ENCODE data around the gene IMP3. TPM values are rescaled to one million over a fixed set of nuclear protein-coding genes. Genes with fewer than 3 reads are reported as not detected.
A peak's percentile ranks its signal among the peaks of the same experiment; 100 is the strongest.

The IMP3 gene
- total RNA-seq, 1 experiment from 2014 or later, result 76.2 TPM

DNA sequence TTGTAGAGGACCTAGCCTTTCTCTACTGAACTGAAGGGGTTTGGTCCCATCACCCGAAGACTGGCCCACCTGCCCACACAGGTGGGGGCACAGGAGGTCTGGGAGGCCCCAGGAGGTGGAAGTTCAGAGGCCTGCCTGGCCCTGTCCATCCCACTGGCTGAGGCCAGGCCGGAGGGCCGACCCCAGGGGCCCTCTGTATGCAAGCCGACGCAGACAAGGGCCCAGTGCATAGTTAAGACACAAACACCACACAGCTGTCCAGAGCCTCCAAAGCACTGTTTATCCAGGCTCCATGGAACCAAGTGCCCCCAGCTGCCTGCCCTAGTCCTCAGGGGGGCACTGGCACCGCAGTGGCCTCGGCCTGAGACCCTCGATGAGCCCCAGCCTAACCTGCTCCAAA is 34.3 kb upstream of the IMP3 start:
- in situ Hi-C loops (cut with HindIII; ENCODE audit: low pct_unique_long_range_greater_than_20kb, low sequenced_read_pairs), result no loop called here

GRCh38 chr15:75673426-75674235 is 33.6 kb upstream of the IMP3 start:
- DNase-seq (ENCODE audit: low read depth), result no peak
- in situ Hi-C loops (cut with HindIII; ENCODE audit: low pct_unique_long_range_greater_than_20kb, low sequenced_read_pairs), result no loop called here

More for the DNA sequence above, 34.3 kb upstream of the IMP3 start:
- DNase-seq (ENCODE audit: low read depth), result no peak

DNA sequence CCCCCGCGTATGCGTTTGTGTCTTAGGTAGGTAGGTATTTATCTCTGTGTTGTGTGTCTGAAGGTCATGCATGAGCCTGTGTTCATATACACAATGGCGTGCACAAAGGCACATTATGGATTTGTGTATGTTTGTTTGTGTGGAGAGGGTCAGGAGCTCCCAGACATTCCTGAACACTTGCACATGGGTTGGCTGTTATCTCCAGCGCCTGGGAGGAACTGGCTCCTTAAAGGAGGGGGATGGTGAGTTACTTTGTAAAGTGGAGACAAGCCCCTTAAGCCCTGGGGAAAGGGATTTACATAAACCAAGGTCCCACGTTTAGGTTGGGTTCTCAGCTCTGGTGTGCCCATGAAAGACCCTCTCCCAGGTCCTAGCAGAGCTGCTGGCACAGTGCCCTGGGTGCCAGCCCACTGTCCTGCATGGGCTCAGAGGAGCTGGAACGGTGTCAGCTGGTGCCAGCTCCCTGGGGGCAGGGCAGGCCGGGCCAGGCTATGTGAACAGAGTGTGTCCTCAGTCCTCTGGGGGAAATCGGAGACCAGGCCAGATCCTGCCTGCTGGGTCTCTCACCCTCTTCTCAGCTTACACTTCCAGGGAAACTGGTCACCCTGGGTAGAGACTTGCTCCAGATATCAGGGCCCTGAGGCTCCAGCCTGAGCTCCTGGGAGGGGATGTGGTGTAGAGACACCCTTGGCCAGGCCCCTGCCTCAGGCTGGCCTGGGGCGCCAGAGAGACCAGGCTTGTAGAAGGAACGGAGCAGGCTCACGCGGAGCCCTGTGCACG is 32.8 kb upstream of the IMP3 start:
- no peak for DNase-seq (ENCODE audit: low read depth)
- in situ Hi-C loops (cut with HindIII; ENCODE audit: low pct_unique_long_range_greater_than_20kb, low sequenced_read_pairs), result no loop called here

DNA sequence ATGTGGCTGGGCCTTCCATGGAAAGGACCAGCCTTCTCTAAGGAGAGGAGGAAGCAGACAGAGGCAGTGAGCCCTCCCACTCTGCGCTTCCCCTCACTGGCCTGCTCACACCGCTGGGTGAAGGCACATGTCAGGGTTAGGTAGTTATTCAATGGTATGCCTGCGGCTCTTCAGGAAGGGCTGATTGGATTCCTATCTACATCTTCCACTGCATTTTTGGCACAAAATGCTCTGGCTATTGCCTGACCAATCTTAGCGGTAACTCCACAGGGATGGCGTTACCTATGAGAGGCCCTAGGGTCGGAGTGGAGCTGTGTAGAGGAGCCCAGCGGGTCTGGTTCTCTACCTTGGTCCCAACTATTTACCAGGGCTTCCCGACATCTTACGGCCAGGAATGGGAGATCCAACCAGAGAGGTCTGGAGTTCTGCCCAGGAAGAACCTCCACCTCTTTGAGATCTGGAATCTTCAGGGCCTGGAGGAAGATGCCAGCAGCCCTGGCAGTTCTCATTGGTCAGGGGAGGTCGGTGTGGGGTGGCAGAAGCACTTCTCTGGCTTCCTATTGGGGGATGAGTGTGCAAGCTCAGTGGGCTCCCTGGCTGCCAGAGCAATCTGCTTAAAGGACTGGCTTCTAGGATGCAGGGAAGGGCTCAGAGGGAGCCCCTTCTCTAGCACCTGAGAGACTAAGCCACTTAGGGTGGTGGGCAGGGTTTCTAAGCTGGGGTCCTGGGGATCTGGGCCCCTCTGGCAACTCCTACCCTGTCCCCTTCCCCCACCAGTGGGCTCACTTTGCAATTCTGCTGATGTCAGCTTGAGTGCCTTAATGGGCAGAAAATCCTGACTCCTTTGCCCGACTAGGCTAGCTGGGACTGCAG is 31.9 kb upstream of the IMP3 start:
- in situ Hi-C loops (cut with HindIII; ENCODE audit: low pct_unique_long_range_greater_than_20kb, low sequenced_read_pairs), result no loop called here

GRCh38 chr15:75669879-75670212 is 29.8 kb upstream of the IMP3 start:
- DNase-seq (ENCODE audit: low read depth), result no peak
- in situ Hi-C loops (cut with HindIII; ENCODE audit: low pct_unique_long_range_greater_than_20kb, low sequenced_read_pairs), result no loop called here

More for the DNA sequence above, 31.9 kb upstream of the IMP3 start:
- no peak for DNase-seq (ENCODE audit: low read depth)

DNA sequence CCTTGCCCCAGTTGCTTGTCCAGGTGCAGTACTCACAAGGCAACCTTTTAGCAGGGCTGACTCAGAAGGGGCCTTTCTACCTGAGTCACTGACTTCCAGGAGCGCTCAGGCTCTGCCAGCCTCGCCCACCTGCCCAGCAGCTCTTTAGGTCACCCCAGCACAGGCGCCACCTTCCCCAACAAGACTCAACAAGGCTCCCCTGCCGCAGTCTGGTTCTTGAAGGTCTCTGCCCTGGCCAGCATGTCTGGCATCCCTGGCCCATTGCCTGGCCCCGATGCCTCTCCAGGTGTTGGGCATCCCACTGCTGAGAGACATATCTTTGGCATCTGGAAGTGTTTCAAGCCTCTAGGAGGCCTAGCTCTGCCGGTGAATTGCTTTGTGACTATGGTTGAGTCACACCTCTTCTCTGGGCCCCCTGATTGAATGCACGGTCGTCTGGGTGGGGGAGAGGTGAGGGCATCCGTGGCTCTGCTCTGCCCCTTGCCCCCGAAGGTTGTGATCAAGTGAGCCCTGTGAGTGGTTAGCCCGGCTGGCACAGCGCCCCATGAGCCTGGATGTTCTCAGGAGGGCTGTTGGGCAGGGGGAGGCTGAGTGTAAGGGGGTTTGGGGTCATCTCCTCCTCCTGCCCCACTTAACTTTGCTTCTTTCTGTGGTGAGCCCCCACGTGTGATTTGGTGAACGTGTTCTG is 29.3 kb upstream of the IMP3 start:
- DNase-seq (ENCODE audit: low read depth), result no peak
- in situ Hi-C loops (cut with HindIII; ENCODE audit: low pct_unique_long_range_greater_than_20kb, low sequenced_read_pairs), result no loop called here

DNA sequence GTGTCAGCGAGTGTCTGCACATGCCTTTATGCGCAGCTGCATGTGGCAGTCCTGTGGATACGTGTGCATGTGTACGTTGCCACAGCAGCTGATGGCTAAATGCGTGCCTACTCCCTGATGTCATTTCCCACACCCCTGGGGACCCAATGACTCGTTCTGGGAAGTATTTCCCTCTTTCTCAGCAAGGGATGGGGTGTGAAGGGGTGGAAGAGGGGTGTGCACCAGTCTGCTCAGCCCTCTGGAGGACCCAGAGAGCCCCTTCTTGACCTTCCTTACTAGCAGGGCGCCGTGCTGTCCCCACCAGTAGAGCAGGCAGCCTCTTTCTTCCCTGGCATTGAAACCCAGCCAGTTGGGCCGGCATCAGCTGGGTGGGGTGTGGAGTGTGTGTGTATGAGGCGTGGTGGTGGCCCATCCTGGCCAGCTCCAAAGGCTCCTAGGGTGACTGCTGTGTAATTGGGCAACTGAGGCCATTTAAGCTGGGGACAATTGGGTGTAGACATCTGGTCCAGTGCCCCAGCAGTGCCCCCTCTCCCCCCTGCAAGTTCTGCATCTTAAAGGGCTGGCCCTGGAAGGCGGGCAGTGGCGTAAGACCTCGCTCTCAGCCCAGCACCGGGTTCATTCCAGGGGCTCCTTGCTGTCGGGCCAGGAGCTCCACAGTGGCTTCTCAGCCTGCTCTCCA is 26.9 kb upstream of the IMP3 start:
- peak; percentile 61 for DNase-seq (ENCODE audit: low read depth)
- in situ Hi-C loops (cut with HindIII; ENCODE audit: low pct_unique_long_range_greater_than_20kb, low sequenced_read_pairs), result no loop called here

- in situ Hi-C loops (cut with HindIII; ENCODE audit: low pct_unique_long_range_greater_than_20kb, low sequenced_read_pairs), result no loop called here
Observed at GRCh38 chr15:75663931-75664421, 24.0 kb upstream of the IMP3 start.

DNA sequence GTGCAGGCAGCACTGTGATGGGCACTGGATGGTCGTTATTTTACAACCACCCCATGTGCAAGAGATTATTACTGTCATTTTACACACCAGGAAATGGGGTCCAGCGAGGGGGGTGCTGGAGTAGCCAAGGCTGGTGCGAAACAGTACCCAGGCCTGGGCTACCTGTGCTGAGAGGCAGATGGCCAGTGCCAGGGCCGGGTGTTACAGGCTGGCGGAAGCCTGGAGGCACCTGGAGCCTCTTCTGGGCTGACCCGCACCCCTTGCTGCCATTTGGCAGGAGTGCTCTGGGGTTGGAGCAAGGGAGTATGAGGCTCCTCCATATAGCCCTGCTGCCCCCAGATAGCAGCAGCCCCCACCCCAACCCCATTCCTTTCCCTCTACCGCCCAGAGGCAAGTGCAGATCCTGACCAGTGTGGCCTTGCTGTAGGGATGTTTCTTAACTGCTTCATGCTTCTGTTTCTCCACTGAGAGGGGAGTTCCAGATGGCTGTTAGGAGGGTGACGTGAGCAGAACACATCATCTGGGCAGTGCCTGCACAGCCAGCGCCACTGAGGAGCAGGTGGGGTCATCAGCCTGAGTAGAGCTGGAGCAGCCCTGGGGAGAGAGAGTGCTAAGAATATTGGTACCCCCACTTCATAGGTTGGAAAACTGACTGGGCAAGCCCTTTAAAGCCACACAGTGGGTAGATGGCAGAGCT is 22.9 kb upstream of the IMP3 start:
- in situ Hi-C loops (cut with HindIII; ENCODE audit: low pct_unique_long_range_greater_than_20kb, low sequenced_read_pairs), result no loop called here
- DNase-seq (ENCODE audit: low read depth), result no peak

More at GRCh38 chr15:75663931-75664421, 24.0 kb upstream of the IMP3 start:
- no peak for DNase-seq (ENCODE audit: low read depth)

- in situ Hi-C loops (cut with HindIII; ENCODE audit: low pct_unique_long_range_greater_than_20kb, low sequenced_read_pairs), result no loop called here
- no peak for DNase-seq (ENCODE audit: low read depth)
Observed at GRCh38 chr15:75661756-75662140, 21.7 kb upstream of the IMP3 start.

GRCh38 chr15:75661100-75661755 is 21.2 kb upstream of the IMP3 start:
- peak; percentile 73 for DNase-seq (ENCODE audit: low read depth)
- in situ Hi-C loops (cut with HindIII; ENCODE audit: low pct_unique_long_range_greater_than_20kb, low sequenced_read_pairs), result no loop called here

DNA sequence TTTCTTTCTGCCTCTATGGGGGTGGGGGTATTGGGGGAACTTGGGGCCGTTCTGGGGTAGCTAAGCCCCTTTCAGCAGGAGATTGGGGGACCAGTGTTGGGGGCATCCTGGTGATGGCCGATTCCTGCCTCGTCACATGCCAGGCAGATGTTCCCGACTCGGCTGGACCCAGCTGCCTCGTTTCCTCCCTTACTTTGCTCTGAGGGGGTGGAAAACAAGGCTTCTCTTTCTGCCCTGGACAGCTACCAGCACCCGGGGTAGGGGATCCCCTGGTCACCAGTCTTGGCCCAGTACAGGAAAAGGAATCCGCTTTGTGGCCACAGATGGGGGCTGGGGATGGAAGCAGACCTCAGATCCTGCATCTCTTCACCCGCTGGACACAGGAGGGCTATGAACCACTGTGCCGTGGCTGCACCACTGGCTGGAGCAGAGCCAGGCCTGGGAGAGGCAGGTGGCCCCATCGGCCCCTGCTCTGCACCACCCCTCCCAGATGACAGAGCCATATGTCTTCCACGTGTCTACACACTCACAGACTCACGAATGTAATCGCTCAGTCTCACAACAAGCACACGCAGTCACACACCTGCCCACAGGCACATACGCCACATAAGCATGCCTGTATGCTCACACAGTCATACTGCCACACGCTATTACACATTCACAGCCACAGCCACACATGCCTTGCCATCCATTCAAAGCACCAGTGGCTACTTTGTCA is 20.1 kb upstream of the IMP3 start:
- in situ Hi-C loops (cut with HindIII; ENCODE audit: low pct_unique_long_range_greater_than_20kb, low sequenced_read_pairs), result no loop called here
- no peak for DNase-seq (ENCODE audit: low read depth)

DNA sequence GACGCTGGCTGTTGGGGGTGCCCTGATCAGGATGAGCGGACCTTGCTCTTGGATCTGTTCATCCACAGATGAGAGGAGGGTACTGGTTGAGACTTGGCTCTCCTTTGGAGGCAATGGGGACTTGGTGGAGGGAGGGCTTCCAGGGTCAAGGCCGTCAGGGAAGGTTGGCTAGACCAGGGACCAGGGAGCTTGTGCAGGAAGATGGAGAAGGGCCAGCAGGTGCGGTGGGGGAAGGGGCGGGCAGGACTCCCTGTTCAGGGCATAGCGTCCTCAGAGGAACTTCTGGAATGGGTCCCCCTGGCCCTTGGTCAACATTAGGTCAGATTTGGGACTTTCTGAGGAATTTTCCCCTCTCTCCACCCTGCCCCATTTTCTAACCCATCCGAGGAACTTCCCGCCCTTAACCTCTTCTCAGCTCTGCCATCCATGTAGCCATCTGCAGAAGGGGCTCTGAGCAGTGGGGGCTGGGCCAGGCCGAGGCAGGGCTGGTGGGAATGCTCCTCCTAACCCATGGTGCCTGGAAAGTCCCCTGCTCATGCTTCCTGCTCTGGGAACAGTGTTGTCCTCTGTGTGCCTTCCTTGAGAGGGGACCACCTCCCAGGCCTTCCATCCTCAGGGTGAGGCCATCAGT is 19.2 kb upstream of the IMP3 start:
- in situ Hi-C loops (cut with HindIII; ENCODE audit: low pct_unique_long_range_greater_than_20kb, low sequenced_read_pairs), result no loop called here
- DNase-seq (ENCODE audit: low read depth), result no peak

DNA sequence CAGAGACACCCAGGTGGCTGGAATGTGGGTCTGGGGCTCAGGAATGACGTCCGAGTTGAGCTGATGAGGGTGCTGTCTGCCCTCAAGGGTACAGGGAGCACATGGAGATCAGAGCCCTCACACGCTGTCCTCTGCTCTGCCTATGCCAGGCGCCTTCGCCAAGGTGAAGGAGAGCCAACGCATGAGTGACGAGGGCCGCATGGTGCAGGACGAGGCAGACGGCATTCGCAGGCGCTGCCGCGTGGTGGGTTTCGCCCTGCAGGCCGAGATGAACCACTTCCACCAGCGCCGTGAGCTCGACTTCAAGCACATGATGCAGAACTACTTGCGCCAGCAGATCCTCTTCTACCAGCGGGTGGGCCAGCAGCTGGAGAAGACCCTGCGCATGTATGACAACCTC is 16.8 kb upstream of the IMP3 start:
- DNase-seq (ENCODE audit: low read depth), result no peak
- in situ Hi-C loops (cut with HindIII; ENCODE audit: low pct_unique_long_range_greater_than_20kb, low sequenced_read_pairs), result no loop called here

DNA sequence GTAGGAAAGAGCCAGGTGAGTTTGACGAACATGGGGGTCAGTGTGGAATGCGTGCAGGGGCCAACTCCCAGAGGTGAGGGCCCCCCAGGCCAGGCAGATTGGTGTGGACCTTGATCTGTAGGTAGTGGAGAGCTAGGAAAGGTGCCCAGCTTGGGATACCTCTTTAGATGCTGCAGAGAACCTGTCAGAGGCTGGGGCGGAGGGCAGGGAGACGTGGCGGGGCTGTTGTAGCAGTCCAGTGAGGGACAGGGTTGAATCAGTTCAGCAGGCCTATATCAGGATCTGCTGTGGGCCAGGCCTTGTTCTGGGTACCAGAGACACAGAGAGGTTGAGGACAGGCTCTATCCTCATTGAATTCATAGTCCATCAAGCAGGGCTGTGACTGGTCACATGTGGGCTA is 16.3 kb upstream of the IMP3 start:
- no peak for DNase-seq (ENCODE audit: low read depth)
- in situ Hi-C loops (cut with HindIII; ENCODE audit: low pct_unique_long_range_greater_than_20kb, low sequenced_read_pairs), result no loop called here

GRCh38 chr15:75655931-75656330 is 15.9 kb upstream of the IMP3 start:
- in situ Hi-C loops (cut with HindIII; ENCODE audit: low pct_unique_long_range_greater_than_20kb, low sequenced_read_pairs), result no loop called here

More at GRCh38 chr15:75655931-75656330, 15.9 kb upstream of the IMP3 start:
- no peak for DNase-seq (ENCODE audit: low read depth)
